Measurements from ENCODE around the gene RNF126.

GRCh38 chr19:617551-618246, 45.3 kb downstream of the RNF126 start:
- no peak for TF ChIP-seq CTCF (IDR thresholded peaks at IDR 0.05; ENCODE audit: low read depth, low read length, poor library complexity, severe bottlenecking)
- no peak for TF ChIP-seq EZH2phosphoT487 (IDR thresholded peaks at IDR 0.05; ENCODE audit: borderline replicate concordance, low read length)

Measured in DOHH2 (cell line).